Thyroid gland (tissue), 4 donors: Measurements from ENCODE around the gene TBC1D5. TPM values are rescaled to one million over a fixed set of nuclear protein-coding genes. Genes with fewer than 3 reads are reported as not detected.
A peak's percentile ranks its signal among the peaks of the same experiment; 100 is the strongest.

Experiments
- DNase-seq, 2 donors: peaks; one replicate each; pipeline ENCODE4 v3.0.0-alpha.2; 2019
- H3K27ac ChIP-seq, 3 donors: fragments of 200-600 bp; sonication (generic); 1 replicate in 2 of 3; 2 replicates in 1 of 3; pipeline ENCODE4 v1.5.1; 2016 to 2019; ENCODE audit warnings: mild to moderate bottlenecking in 1 of 3, moderate library complexity in 1 of 3
- H3K27me3 ChIP-seq: fragments of 200-600 bp; sonication (generic); one replicate; pipeline ENCODE4 v1.5.1; 2019
- H3K36me3 ChIP-seq, 2 donors: fragments of 200-600 bp; sonication (generic); one replicate each; pipeline ENCODE4 v1.5.1; 2016 to 2019
- H3K4me1 ChIP-seq, 2 donors: fragments of 200-600 bp; sonication (generic); one replicate each; pipeline ENCODE4 v1.5.1; 2017 to 2019
- H3K4me3 ChIP-seq, 3 donors: fragments of 200-600 bp; sonication (generic); replicated peaks in 1 of 3; 1 replicate in 2 of 3; 2 replicates in 1 of 3; pipeline ENCODE4 v1.5.1; 2016; ENCODE audit warnings: mild to moderate bottlenecking in 1 of 3
- H3K9me3 ChIP-seq: fragments of 200-600 bp; sonication (generic); one replicate; pipeline ENCODE4 v1.5.1; 2017
- CTCF ChIP-seq, 6 experiments: fragments of 200-600 bp in 3 of 6; fragments of 450-650 bp in 3 of 6; sonication (generic) in 3 of 6; IDR thresholded peaks; one replicate each; pipeline ENCODE4 v1.5.1; 2016 to 2019; ENCODE audit warnings: antibody characterized with exemption in 6 of 6, mild to moderate bottlenecking in 2 of 6, inconsistent platforms in 1 of 6, moderate library complexity in 1 of 6
- POLR2A ChIP-seq, 2 donors: fragments of 450-650 bp; IDR thresholded peaks; one replicate each; pipeline ENCODE4 v1.6.1; 2017; ENCODE audit warnings: antibody characterized with exemption in 2 of 2, mild to moderate bottlenecking in 2 of 2, moderate library complexity in 1 of 2
- WGBS, 2 donors: methylation state at CpG; one replicate each; pipeline ENCODE4 v1.1.5; 2017; 5-methylcytosine and 5-hydroxymethylcytosine counted together
- intact Hi-C: fragments of 100-400 bp; cut with DNase I; formaldehyde crosslinking; loops from one replicate; pipeline ENCODE4 v1.15.1; 2023
- total RNA-seq, 4 donors: library from RNA; depleted of rRNA; stranded (reverse); fragments of >200 nt; gene quantifications; one replicate each; pipeline ENCODE4 v1.2.3, GENCODE V29; 2016

The TBC1D5 gene
- total RNA-seq, 4 donors from 2014 or later, result 115 to 141 (median 133) TPM

GRCh38 chr3:17140670-17141505, 601.5 kb downstream of the TBC1D5 start:
- Histone ChIP-seq H3K4me3 (no peak overlapping the region), H3K9me3 (no peaks in the 10 kb centered on the region), H3K27me3 (no peaks in the 10 kb centered on the region), H3K4me1 (no peaks in the 10 kb centered on the region), H3K36me3 (no peaks in the 10 kb centered on the region), H3K27ac (no peak overlapping the region)
- 71 to 76% methylated on average over 13 of the region's 13 CpGs for WGBS, 2 donors
- intact Hi-C loops, result no loop called here
- DNase-seq, result no peak
- no peak for TF ChIP-seq CTCF (IDR thresholded peaks at IDR 0.05)
- no peak for TF ChIP-seq POLR2A (IDR thresholded peaks at IDR 0.05)

- H3K4me1 ChIP-seq, result no peaks in the 10 kb centered on the region
- H3K36me3 ChIP-seq, result no peaks in the 10 kb centered on the region
- H3K9me3 ChIP-seq, result no peaks in the 10 kb centered on the region
- no peak overlapping the region for H3K4me3 ChIP-seq
- DNase-seq, result no peak
- H3K27me3 ChIP-seq, result no peaks in the 10 kb centered on the region
- WGBS, 2 donors, result 88% methylated on average over 5 to 7 of the region's 7 CpGs
- no peak overlapping the region for H3K27ac ChIP-seq
- intact Hi-C loops, result no loop called here
- TF ChIP-seq CTCF (IDR thresholded peaks at IDR 0.05) (no peak), POLR2A (IDR thresholded peaks at IDR 0.05) (no peak)
Observed at GRCh38 chr3:17138246-17139039, 604.0 kb downstream of the TBC1D5 start.

GRCh38 chr3:17137321-17137826, 605.1 kb downstream of the TBC1D5 start:
- intact Hi-C loops, result no loop called here
- DNase-seq, result no peak
- TF ChIP-seq CTCF (IDR thresholded peaks at IDR 0.05) (no peak), POLR2A (IDR thresholded peaks at IDR 0.05) (no peak)
- no peaks in the 10 kb centered on the region for H3K36me3 ChIP-seq
- WGBS, 2 donors, result 92 to 100% methylated on average over 5 of the region's 5 CpGs
- no peaks in the 10 kb centered on the region for H3K9me3 ChIP-seq
- H3K4me3 ChIP-seq, result no peak overlapping the region
- H3K27me3 ChIP-seq, result no peaks in the 10 kb centered on the region
- H3K27ac ChIP-seq, result no peak overlapping the region
- no peaks in the 10 kb centered on the region for H3K4me1 ChIP-seq

- intact Hi-C loops, result no loop called here
- TF ChIP-seq CTCF (IDR thresholded peaks at IDR 0.05), result no peak
- TF ChIP-seq POLR2A (IDR thresholded peaks at IDR 0.05), result no peak
- WGBS, 2 donors, result 79 to 81% methylated on average over 10 to 11 of the region's 11 CpGs
- H3K36me3 ChIP-seq, result no peaks in the 10 kb centered on the region
- no peaks in the 10 kb centered on the region for H3K27me3 ChIP-seq
- no peak overlapping the region for H3K4me3 ChIP-seq
- no peaks in the 10 kb centered on the region for H3K4me1 ChIP-seq
- no peaks in the 10 kb centered on the region for H3K9me3 ChIP-seq
- H3K27ac ChIP-seq, result no peak overlapping the region
- DNase-seq, result peak in 1 of 2 donors; percentile 25
Observed at GRCh38 chr3:17136136-17136721, 606.2 kb downstream of the TBC1D5 start.
